ENCODE data around the gene ATRIP.
A peak's percentile ranks its signal among the peaks of the same experiment; 100 is the strongest.
"Not testable (repeated sequence)": the region's sequence is repeated elsewhere in the genome, so short reads cannot be mapped to it uniquely, and the experiment has no call there.

ATRIP gene

DNA sequence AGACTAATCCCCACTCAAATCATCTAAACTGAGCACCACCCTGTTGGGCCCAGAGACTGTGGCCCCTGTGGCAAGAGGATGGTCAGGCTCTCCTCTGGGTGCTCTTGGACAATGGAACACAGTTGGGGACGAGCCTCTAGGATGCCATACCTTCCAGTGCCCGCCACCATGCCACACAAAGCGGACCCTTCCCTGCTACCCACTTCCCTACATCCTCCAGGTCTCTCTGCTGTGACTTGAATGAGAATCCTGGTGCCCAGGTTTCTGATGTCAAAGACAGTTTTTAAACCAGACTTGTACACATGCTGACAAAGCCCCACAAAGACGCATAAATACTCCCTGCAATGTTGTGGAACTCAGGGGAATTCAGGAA lies 11.3 kb upstream of the ATRIP start:
- no peak overlapping the region for H3K4me3 ChIP-seq (ENCODE audit: low read depth, low read length)

DNA sequence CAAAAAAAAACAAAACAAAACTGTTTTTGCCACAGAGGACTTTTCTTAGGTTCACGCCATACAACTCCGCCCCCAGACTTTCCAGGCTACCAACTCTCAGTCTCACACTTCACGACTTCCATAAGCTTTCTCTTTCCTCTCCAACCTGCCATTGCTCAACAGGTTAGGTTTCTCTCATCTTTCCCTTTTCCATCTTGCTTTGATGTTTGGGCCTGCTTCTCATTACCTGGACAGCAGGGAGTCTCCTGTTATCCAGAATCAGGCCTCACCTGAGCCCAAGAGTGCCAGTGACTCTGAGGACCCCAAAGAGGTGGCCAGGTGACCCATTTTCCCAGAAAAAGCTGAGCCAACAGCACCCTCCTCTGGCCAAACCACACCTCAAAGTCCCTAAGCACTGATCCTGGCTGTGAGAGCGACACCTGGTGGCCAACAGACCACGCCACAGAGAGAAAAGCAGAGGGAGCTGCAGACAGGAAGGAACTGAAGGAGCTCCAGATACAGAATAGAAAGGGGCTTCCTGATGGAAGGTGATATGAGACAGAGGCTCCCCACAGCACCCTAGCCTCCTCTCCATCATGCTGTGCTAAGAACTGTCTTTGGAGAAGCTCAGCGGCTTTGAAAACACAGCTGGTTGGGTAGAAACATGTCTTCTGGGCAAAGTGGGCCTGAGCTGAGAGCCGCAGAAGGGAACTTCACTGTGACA lies 10.6 kb upstream of the ATRIP start:
- no peak overlapping the region for H3K4me3 ChIP-seq (ENCODE audit: low read depth, low read length)

DNA sequence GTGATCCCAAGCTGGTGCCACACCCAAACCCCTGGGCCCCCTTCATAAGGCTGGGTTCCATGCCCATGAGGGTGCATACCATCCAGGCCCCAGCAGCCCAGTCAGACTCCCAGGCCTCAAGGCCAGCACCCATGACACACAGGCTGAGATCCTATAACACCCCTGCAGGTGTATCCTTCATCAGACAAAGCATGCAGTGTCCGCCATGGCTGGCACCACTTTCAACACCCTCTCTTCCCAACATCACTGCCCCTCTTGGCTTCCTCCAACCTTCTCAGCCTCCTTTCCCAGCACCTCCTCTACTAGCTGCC lies 10.1 kb upstream of the ATRIP start:
- H3K4me3 ChIP-seq (ENCODE audit: low read depth, low read length): no peak overlapping the region

DNA sequence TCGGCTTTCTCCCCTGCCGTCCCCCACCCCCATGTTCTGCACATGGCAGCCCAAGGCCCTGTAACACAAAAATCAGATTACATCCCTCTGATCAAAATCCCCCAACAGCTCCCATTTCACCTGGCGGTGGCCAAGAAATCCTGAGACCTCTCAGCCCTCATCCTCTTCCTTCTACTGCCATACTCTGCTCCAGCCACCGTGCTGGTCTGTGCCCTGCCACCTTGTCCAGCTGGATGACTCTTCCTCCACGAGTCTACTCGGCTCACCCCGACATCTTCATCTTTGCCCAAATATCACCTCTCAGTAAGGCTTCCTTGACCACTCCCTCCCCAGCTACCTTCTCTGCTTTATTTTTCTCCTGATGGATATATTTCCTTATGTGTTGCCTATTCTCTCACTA lies 9.7 kb upstream of the ATRIP start:
- no peak overlapping the region for H3K4me3 ChIP-seq (ENCODE audit: low read depth, low read length)

DNA sequence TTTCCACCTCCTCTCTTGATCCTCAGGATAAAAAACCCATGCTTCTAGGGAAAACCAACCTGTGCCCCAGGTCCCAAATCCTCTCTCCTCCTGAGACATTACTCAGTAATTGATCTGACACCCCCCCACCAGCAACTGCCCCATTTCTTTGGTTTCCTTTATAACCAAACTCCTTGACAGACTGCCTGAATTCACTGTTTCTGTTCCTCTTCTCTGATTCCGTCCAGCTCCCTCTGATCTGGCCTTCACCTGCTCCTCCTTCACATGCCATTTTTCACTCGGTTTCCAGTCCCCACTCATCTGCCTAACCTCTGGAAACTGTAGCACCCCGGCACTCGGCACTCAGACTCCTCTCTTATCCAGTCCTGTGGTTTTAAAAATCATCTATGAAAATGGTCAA lies 8.7 kb upstream of the ATRIP start:
- no peak overlapping the region for H3K4me3 ChIP-seq (ENCODE audit: low read depth, low read length)

DNA sequence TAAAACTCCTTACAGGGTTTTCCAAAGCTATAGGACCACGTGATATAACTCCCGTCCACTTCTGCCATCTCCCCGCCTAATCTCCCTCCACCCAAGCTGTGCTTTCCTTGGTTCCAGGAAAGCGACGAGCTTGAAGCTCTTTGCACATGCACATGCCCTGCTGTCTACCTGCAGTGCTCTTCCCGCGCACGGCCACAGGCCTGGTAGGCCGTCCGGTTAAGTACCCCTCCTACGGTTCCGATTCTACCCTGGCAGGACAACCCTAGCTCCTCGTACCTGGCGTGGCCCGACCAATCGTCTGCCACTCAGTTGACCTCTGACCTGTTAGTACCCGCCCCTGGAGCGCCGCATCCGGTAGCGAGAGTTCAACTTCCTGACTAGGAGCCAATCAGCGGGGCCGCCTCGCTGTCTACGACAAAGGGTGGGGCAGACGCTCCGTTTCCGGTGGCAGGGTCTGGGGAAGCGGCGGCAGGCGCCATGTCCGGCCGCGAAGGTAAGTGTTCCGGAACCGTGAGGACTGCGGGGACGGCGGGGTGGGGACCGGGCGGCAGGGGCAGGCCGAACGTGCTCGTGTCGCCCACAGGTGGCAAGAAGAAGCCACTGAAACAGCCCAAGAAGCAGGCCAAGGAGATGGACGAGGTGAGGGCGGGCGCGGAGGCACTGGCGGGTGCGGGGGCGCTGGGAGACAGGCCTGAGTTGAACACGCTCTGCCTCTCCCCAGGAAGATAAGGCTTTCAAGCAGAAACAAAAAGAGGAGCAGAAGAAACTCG lies 6.5 kb upstream of the ATRIP start, which contains the start of the genes CCDC51 and TMA7:
CCDC51 (minus strand) TSS at position 300 of the 770 bp plus-strand sequence. CDS start 4,991 bp downstream, outside the sequence.
TMA7 (plus strand) TSS at position 438 of the 770 bp plus-strand sequence; CDS start at position 478, 40 bp downstream.
- peak within 1 kb of the TSS; percentile 96 for H3K4me3 ChIP-seq (ENCODE audit: low read depth, low read length)

DNA sequence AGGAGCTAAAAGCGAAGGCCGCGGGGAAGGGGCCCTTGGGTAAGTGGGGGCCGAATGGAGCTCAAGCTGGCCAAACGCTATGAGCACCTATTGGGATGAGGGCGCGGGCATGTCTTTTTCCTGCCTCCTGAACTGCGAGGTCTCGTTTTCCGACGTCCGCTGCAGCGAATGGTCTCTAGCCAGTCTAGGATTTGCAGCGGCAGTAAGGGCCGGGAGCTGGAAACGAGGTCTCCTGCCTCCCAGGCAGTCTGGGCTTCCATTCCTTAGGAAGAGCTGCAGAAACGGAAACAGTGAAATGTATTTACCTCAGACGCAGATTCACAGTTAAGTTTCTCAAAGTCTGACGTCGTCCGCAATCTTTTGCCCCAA lies 6.0 kb upstream of the ATRIP start:
- H3K4me3 ChIP-seq (ENCODE audit: low read depth, low read length): peak overlapping the region; percentile 96

DNA sequence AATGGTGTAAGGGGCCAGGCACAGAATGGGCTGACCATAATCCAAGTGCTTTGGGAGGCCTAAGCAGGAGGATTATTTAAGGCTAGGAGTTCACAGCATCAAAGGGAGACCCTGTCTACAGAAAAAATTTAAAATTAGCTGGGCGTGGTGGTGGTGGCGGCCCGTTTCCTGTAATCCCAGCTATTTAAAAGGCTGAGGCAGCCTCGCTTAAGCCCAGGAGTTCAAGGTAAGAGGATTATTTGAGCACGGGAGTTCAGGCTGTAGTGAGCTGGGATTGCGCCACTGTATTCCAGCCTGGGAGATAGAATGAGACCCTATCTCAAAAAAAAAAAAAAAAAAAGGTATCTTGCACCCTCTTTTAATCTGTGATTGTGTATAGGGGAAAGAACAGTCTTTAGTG lies 4.6 kb upstream of the ATRIP start:
- no peak overlapping the region for H3K4me3 ChIP-seq (ENCODE audit: low read depth, low read length)

DNA sequence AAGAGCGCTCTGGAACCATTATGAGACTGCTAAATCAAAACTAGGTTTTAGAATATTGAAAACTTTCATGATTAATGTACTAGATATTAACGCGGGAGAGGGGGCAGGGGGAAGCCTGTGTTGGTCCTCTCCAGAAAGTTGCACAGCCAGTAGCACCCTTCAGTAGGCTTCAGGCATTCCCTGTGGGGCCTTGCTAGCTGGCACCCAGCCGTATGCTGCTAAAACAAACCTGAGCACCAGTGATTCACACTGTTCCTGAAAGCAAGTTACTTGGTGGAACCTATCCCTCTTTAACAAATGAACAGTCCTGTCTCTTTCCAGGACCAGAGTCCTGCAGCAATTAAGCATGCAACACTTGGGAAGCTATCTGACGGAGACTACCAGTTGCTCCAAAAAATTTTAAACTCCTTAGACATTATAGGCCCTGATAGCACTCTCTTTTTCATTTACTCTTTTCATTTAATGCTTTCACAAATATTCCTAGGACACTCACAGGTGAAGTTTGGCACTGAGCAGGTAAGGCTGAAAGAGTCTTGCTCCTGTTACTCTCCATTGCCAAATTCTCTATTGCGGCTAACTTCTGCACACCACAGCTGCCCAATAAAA lies 1.2 kb upstream of the ATRIP start:
- H3K4me3 ChIP-seq (ENCODE audit: low read depth, low read length): peak overlapping the region; percentile 97

DNA sequence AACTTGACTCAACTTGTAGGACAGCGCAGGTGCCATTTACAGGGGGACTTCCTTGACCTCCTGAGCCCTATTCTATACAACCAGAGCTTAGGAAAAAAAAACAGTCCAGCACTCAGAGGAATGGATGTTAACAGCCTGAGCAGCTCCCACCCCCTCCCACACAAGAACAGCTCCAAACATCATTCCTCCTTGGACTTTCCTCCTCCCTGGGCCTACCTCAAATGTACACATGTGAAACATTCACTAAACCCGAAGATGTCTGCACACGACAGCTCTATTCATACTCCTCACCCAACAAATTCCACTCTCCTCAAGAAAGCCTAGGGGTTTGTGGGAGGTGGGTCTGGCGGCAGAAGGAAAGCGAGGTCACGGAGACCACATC lies 503 bp upstream of the ATRIP start:
- peak overlapping the region; percentile 97 for H3K4me3 ChIP-seq (ENCODE audit: low read depth, low read length)

DNA sequence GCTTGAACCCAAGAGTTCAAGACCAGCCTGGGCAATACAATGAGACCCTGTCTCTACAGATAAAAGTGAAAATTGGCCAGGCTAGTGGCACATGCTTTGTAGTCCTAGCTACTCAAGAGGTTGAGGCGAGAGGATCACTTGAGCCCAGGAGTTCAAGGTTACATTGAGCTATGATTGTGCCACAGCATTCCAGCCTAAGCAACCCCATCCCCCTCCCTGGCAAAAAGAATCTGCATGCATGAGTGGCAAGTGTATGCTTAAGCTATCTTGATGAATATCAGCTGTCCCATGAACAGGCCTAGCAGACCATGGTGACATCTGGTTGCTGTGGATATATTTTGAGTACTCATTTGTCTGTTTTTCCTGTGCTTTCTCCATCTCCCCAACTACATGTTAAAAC lies 4.7 kb downstream of the ATRIP start:
- no peak overlapping the region for H3K4me3 ChIP-seq (ENCODE audit: low read depth, low read length)

DNA sequence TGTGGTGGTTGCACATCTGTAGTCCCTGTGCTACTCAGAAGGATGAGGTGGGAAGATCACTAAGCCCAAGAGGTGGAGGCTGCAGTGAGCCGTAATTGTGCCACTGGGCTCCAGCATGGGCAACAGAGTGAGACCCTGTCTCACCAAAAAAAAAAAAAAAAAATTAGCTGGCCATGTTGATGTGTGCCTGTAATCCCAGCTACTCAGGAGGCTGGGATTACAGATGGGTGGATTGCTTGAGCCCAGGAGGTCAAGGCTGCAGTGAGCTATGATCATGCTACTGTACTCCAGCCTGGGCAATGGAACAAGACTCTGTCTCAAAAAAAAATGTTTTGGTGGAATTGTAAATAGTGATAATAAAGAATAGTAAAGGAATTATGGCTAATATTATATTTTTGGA lies 9.9 kb downstream of the ATRIP start:
- no peak overlapping the region for H3K4me3 ChIP-seq (ENCODE audit: low read depth, low read length)

DNA sequence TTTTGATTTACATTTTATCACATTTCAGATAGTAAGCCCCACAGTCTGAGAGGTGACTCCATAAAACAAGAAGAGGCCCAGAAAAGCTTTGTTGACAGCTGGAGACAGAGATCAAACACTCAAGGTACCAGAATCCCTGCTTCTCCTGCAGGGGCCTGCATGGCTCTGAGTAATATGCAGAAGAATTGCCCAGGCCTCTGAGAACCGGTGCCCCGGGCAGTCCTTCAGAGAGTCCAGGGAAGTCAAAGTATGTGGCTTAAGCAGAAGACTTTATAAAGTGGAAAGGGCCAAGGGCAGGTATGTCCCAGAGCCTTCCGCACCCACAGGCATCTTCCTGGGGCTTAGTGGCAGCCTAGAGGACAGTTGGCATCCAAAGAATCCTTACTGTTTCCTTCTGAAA lies 12.8 kb downstream of the ATRIP start:
- no peak overlapping the region for H3K4me3 ChIP-seq (ENCODE audit: low read depth, low read length)

DNA sequence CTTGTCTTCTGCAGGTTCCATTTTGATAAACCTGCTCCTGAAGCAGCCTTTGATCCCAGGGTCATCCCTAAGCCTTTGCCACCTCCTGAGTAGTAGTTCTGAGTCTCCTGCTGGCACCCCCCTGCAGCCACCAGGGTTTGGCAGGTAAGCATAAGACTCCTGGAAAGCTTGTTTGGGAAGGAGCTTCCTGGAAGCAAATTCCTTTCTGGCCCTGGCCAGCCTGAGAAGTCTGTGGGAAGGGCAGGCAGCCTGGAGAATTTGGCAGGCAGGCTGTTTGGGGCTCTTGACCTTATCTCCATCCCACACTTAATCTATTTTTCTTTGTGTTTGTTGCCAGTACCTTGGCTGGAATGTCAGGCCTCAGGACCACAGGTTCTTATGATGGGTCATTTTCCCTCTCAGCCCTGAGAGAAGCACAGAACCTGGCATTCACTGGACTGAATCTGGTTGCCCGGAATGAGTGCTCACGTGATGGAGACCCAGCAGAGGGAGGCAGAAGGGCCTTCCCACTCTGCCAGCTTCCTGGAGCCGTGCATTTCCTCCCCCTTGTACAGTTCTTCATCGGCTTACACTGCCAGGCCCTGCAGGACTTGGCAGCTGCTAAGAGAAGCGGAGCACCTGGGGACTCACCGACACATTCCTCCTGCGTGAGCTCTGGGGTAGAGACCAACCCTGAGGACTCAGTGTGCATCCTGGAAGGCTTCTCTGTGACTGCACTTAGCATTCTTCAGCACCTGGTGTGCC lies 13.4 kb downstream of the ATRIP start:
- H3K4me3 ChIP-seq (ENCODE audit: low read depth, low read length): no peak overlapping the region

DNA sequence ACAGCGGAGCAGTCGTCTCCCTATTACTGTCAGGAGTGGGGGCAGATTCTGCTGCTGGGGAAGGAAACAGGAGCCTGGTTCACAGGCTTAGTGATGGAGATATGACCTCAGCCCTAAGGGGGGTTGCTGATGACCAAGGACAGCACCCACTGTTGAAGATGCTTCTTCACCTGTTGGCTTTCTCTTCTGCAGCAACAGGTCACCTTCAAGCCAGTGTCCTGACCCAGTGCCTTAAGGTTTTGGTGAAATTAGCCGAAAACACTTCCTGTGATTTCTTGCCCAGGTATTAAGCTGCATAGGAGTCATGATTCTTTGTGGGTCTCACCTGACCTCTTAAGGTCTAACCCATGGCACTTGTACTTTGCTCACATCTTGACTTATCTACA lies 14.0 kb downstream of the ATRIP start:
- no peak overlapping the region for H3K4me3 ChIP-seq (ENCODE audit: low read depth, low read length)

DNA sequence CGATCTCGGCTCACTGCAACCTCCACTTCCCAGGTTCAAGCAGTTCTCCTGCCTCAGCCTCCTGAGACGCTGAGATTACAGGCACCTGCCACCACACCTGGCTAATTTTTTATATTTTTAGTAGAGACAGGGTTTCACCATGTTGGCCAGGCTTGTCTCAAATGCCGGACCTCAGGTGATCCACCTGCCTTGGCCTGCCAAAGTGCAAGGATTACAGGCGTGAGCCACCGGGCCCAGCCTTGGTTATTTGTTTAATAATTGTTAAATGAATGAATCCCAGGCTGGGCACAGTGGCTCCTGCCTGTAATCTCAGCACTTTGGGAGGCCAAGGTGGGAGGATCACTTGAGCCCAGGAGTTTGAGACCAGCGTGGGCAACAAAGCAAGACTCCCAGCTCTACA lies 15.2 kb downstream of the ATRIP start:
- H3K4me3 ChIP-seq (ENCODE audit: low read depth, low read length): not testable (repeated sequence)

DNA sequence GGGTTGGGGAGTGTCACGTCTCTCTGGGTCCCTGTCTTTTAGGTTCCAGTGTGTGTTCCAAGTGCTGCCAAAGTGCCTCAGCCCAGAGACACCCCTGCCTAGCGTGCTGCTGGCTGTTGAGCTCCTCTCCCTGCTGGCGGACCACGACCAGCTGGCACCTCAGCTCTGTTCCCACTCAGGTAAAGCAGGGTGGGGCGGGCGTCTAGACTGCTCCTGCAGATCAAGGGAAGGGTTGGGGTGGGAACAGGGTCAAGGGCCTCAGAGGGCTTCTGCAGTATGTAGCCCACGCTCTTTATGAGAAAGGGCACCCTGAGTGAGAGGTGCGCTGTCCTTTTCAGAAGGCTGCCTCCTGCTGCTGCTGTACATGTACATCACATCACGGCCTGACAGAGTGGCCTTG lies 17.2 kb downstream of the ATRIP start:
- no peak overlapping the region for H3K4me3 ChIP-seq (ENCODE audit: low read depth, low read length)

DNA sequence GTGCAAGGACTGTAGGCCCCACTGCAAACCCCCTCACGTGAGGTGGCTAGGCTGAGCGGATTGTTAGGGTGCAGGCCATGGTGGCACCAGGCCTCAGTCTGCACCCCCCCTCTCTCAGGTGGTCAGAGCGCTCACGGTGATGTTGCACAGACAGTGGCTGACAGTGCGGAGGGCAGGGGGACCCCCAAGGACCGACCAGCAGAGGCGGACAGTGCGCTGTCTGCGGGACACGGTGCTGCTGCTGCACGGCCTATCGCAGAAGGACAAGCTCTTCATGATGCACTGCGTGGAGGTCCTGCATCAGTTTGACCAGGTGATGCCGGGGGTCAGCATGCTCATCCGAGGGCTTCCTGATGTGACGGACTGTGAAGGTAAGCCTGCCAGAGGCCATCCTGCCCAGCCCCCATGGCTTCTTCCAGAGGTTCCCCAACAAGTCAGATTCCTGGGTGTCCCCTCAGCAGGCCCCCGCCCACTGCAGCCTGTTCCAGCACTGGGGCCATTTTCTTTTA lies 18.2 kb downstream of the ATRIP start:
- no peak overlapping the region for H3K4me3 ChIP-seq (ENCODE audit: low read depth, low read length)

DNA sequence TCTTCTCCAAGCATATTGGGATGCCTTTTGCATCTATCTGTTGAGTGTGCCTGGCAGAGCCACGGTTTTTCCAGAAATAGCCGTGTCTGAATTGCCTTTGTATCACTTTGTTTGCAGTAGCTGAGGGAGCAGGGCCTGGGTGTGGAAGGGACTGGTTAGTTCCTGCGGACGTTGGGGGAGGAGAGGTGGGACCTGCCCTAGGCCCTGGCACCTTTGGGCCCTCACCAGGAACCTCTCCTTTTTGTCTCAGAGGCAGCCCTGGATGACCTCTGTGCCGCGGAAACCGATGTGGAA lies 18.6 kb downstream of the ATRIP start:
- no peak overlapping the region for H3K4me3 ChIP-seq (ENCODE audit: low read depth, low read length)

DNA sequence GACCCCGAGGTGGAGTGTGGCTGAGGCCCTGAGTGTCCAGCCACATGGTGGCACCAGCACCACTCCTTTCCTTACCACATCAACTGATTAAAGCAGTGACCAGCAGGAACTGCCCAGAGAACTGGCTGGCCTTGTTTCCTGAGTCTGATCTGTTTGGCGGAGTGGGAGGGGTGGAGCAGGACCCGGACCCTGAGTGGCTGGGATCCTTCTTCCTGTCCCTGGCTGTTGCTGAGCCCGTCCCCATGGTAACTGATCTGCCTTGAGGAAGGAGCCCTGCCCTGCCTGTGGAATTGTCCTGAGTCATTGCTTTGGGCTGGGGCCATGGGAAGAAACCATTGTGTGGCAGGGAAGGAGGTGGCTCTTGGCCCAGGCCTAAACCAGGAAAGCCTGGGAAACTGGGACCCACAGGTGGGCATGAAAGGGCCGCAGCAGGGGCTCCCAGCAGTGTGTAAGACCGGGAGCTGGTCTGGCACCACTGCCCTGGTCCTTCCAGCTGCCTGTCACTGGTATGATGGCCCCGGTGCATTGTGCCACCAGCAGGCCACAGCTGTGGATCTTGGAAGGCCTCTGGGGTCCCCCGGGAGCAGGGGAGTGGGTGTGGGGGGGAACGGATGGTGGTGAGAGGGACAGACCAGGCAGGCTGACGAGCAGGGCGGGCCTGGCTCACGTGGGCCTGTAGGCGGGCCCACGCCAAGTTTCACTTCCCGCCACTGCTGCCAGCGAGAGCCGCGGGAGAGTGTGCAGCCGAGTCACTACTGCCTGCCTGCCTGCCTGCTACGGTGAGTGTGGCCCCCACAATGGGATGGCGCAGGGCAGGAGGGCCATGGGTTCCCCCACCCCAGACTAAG lies 19.2 kb downstream of the ATRIP start:
- no peak overlapping the region for H3K4me3 ChIP-seq (ENCODE audit: low read depth, low read length)
